Karpas-422 (cell line): ENCODE data around the gene CLASRP. TPM values are rescaled to one million over a fixed set of nuclear protein-coding genes. Genes with fewer than 3 reads are reported as not detected.

Source experiments
- DNase-seq: peaks from one replicate; pipeline ENCODE4 v3.0.0-alpha.2; 2015
- H2AFZ ChIP-seq: fragments of 200-600 bp; sonication (generic); 2 replicates; pipeline ENCODE4 v1.6.1; 2014; ENCODE audit warnings: antibody characterized with exemption, low read length, mixed read lengths
- H3K27ac ChIP-seq: fragments of 200-600 bp; sonication (generic); 2 replicates; pipeline ENCODE4 v1.5.1; 2014; ENCODE audit warnings: mild to moderate bottlenecking, low read length, moderate library complexity
- H3K27me3 ChIP-seq: fragments of 200-600 bp; sonication (generic); 2 replicates; pipeline ENCODE4 v1.6.1; 2014; ENCODE audit warnings: low read length, mixed read lengths
- H3K36me3 ChIP-seq: fragments of 200-600 bp; sonication (generic); 2 replicates; pipeline ENCODE4 v1.6.1; 2014; ENCODE audit warnings: low read length, mixed read lengths; ENCODE audit not compliant: insufficient read depth
- H3K4me1 ChIP-seq: fragments of 200-600 bp; sonication (generic); 2 replicates; pipeline ENCODE4 v1.6.1; 2014; ENCODE audit warnings: mild to moderate bottlenecking, low read length, mixed read lengths
- H3K4me2 ChIP-seq: fragments of 200-600 bp; sonication (generic); 2 replicates; pipeline ENCODE4 v1.6.1; 2014; ENCODE audit warnings: low read length, low read depth, mild to moderate bottlenecking; ENCODE audit not compliant: poor library complexity, severe bottlenecking
- H3K4me3 ChIP-seq: fragments of 200-600 bp; sonication (generic); 2 replicates; pipeline ENCODE4 v1.5.1; 2014; ENCODE audit warnings: mild to moderate bottlenecking, antibody characterized with exemption, low read length, mixed read lengths
- H3K79me2 ChIP-seq: fragments of 200-600 bp; sonication (generic); 2 replicates; pipeline ENCODE4 v1.6.1; 2014; ENCODE audit warnings: mild to moderate bottlenecking, low read length, mixed read lengths
- H3K9ac ChIP-seq: fragments of 200-600 bp; sonication (generic); 2 replicates; pipeline ENCODE4 v1.6.0; 2014; ENCODE audit warnings: low read length
- H3K9me2 ChIP-seq: fragments of 200-600 bp; sonication (generic), shearing (Covaris generic); replicated peaks from 2 replicates; pipeline ENCODE4 v1.6.0; 2014; ENCODE audit warnings: mild to moderate bottlenecking, low read length, moderate library complexity; ENCODE audit not compliant: insufficient read depth
- H3K9me3 ChIP-seq: fragments of 300-700, 200-600 bp; sonication (generic); 2 replicates; pipeline ENCODE4 v1.6.1; 2014; ENCODE audit warnings: low read length, mixed read lengths
- H4K20me1 ChIP-seq: fragments of 200-600 bp; sonication (generic); 2 replicates; pipeline ENCODE4 v1.6.1; 2014; ENCODE audit warnings: mild to moderate bottlenecking, antibody characterized with exemption, low read length, low read depth; ENCODE audit not compliant: insufficient read depth
- total RNA-seq: library from RNA; depleted of rRNA; stranded (reverse); fragments of >200 nt; shearing (Covaris generic); gene quantifications from 2 replicates; pipeline ENCODE4 v1.2.3, GENCODE V29; 2014; ENCODE audit warnings: low replicate concordance

The CLASRP gene
- total RNA-seq, 1 experiment from 2014 or later, result 22.7 TPM

- no peaks in the 10 kb centered on the region for H4K20me1 ChIP-seq
- no peak overlapping the region for H3K4me3 ChIP-seq
- no peaks in the 10 kb centered on the region for H3K36me3 ChIP-seq
- no peak overlapping the region for H3K9ac ChIP-seq
- no peaks in the 10 kb centered on the region for H3K9me3 ChIP-seq
- H3K79me2 ChIP-seq, result no peaks in the 10 kb centered on the region
- H3K4me1 ChIP-seq, result no peaks in the 10 kb centered on the region
- no peak overlapping the region for H3K27ac ChIP-seq
- no peak overlapping the region for H3K4me2 ChIP-seq
- no peaks in the 10 kb centered on the region for H3K9me2 ChIP-seq
- no peak for DNase-seq
- H2AFZ ChIP-seq, result no peak overlapping the region
- H3K27me3 ChIP-seq, result no peaks in the 10 kb centered on the region
These were observed 8.0 kb upstream of the CLASRP start for GRCh38 chr19:45030825-45031224.

GRCh38 chr19:45032421-45032820, 6.4 kb upstream of the CLASRP start:
- DNase-seq, result no peak
- H3K9ac ChIP-seq, result no peak overlapping the region
- H3K4me3 ChIP-seq, result no peak overlapping the region
- no peaks in the 10 kb centered on the region for H3K4me1 ChIP-seq
- no peaks in the 10 kb centered on the region for H3K36me3 ChIP-seq
- no peak overlapping the region for H3K27ac ChIP-seq
- no peaks in the 10 kb centered on the region for H3K27me3 ChIP-seq
- no peaks in the 10 kb centered on the region for H3K79me2 ChIP-seq
- H3K9me2 ChIP-seq, result no peaks in the 10 kb centered on the region
- no peak overlapping the region for H3K4me2 ChIP-seq
- H2AFZ ChIP-seq, result no peak overlapping the region
- H4K20me1 ChIP-seq, result no peaks in the 10 kb centered on the region
- no peaks in the 10 kb centered on the region for H3K9me3 ChIP-seq

GRCh38 chr19:45035755-45036154, 3.1 kb upstream of the CLASRP start:
- Histone ChIP-seq H2AFZ (no peak overlapping the region), H3K9me3 (no peaks in the 10 kb centered on the region), H3K9me2 (no peaks in the 10 kb centered on the region), H3K4me1 (peaks cover 20% of the 10 kb centered on the region), H3K4me2 (no peak overlapping the region), H3K79me2 (peaks cover 19% of the 10 kb centered on the region), H3K36me3 (peaks cover 8% of the 10 kb centered on the region), H4K20me1 (peaks cover 18% of the 10 kb centered on the region), H3K9ac (no peak overlapping the region), H3K27me3 (no peaks in the 10 kb centered on the region), H3K4me3 (no peak overlapping the region), H3K27ac (no peak overlapping the region)
- no peak for DNase-seq

- H3K4me1 ChIP-seq, result peaks cover 21% of the 10 kb centered on the region
- H3K4me2 ChIP-seq, result no peak overlapping the region
- H3K27ac ChIP-seq, result no peak overlapping the region
- H3K9me2 ChIP-seq, result no peaks in the 10 kb centered on the region
- no peak overlapping the region for H3K9ac ChIP-seq
- H3K9me3 ChIP-seq, result no peaks in the 10 kb centered on the region
- peaks cover 18% of the 10 kb centered on the region for H3K36me3 ChIP-seq
- no peaks in the 10 kb centered on the region for H3K27me3 ChIP-seq
- H3K4me3 ChIP-seq, result no peak overlapping the region
- H3K79me2 ChIP-seq, result peaks cover 35% of the 10 kb centered on the region
- no peak overlapping the region for H2AFZ ChIP-seq
- H4K20me1 ChIP-seq, result peaks cover 28% of the 10 kb centered on the region
- no peak for DNase-seq
These were observed 1.3 kb upstream of the CLASRP start for GRCh38 chr19:45037393-45038169.

GRCh38 chr19:45040059-45040771, 1.4 kb downstream of the CLASRP start:
- Histone ChIP-seq H3K4me1 (peaks cover 29% of the 10 kb centered on the region), H3K36me3 (peaks cover 18% of the 10 kb centered on the region), H3K9me2 (no peaks in the 10 kb centered on the region), H3K9me3 (no peaks in the 10 kb centered on the region), H3K4me2 (peak overlapping the region; percentile 98), H3K27ac (no peak overlapping the region), H4K20me1 (peaks cover 32% of the 10 kb centered on the region), H3K9ac (peak overlapping the region; percentile 100), H3K79me2 (peaks cover 57% of the 10 kb centered on the region), H3K27me3 (no peaks in the 10 kb centered on the region), H3K4me3 (peak overlapping the region; percentile 99), H2AFZ (no peak overlapping the region)
- no peak for DNase-seq

GRCh38 chr19:45041125-45041524, 2.3 kb downstream of the CLASRP start:
- Histone ChIP-seq H3K79me2 (peaks cover 66% of the 10 kb centered on the region), H3K4me3 (no peak overlapping the region), H3K9me2 (no peaks in the 10 kb centered on the region), H3K36me3 (peaks cover 22% of the 10 kb centered on the region), H3K4me1 (peaks cover 38% of the 10 kb centered on the region), H2AFZ (no peak overlapping the region), H3K27ac (no peak overlapping the region), H3K27me3 (no peaks in the 10 kb centered on the region), H4K20me1 (peaks cover 38% of the 10 kb centered on the region), H3K4me2 (no peak overlapping the region), H3K9me3 (no peaks in the 10 kb centered on the region), H3K9ac (no peak overlapping the region)
- no peak for DNase-seq

- Histone ChIP-seq H3K9me2 (no peaks in the 10 kb centered on the region), H3K36me3 (peaks cover 17% of the 10 kb centered on the region), H3K27me3 (no peaks in the 10 kb centered on the region), H3K4me1 (peaks cover 36% of the 10 kb centered on the region), H3K4me2 (peak overlapping the region; percentile 53), H3K79me2 (peaks cover 89% of the 10 kb centered on the region), H3K4me3 (0 out of 2 replicates have a peak overlapping the region, but pooled peaks have one; percentile 21), H2AFZ (no peak overlapping the region), H4K20me1 (peaks cover 45% of the 10 kb centered on the region), H3K27ac (no peak overlapping the region), H3K9me3 (no peaks in the 10 kb centered on the region), H3K9ac (peak overlapping the region; percentile 42; the same call in 1 of the 2 replicates)
- no peak for DNase-seq
These were observed 7.0 kb downstream of the CLASRP start for GRCh38 chr19:45045671-45046353.

- Histone ChIP-seq H3K9ac (peak overlapping the region; percentile 42), H3K27ac (peak overlapping the region; percentile 84), H3K4me2 (peak overlapping the region; percentile 53), H3K4me1 (peaks cover 39% of the 10 kb centered on the region), H3K79me2 (peaks cover 89% of the 10 kb centered on the region), H3K9me3 (no peaks in the 10 kb centered on the region), H4K20me1 (peaks cover 43% of the 10 kb centered on the region), H2AFZ (no peak overlapping the region), H3K27me3 (no peaks in the 10 kb centered on the region), H3K36me3 (peaks cover 16% of the 10 kb centered on the region), H3K9me2 (no peaks in the 10 kb centered on the region), H3K4me3 (peak overlapping the region; percentile 21; the same call in 1 of the 2 replicates)
- DNase-seq, result no peak
These were observed 7.5 kb downstream of the CLASRP start for GRCh38 chr19:45046355-45046754.
